KBM-7 (cell line): ENCODE measurements around the gene SPOCK1.

Experiments
- DNase-seq: peaks from one replicate; pipeline ENCODE4 v3.0.0-alpha.2; 2015
- in situ Hi-C: fragments of 300-500 bp; cut with MboI; formaldehyde crosslinking; loops from 2 replicates; pipeline ENCODE4 v1.14.3; 2020; ENCODE audit warnings: low sequenced_read_pairs, low pct_unique_long_range_greater_than_20kb, mixed read lengths

SPOCK1 gene

GRCh38 chr5:137090151-137090550, 409.0 kb downstream of the SPOCK1 start:
- no peak for DNase-seq
- in situ Hi-C loops: no loop called here

- in situ Hi-C loops: no loop called here
- DNase-seq: no peak
Measured at GRCh38 chr5:137088175-137088574, 411.0 kb downstream of the SPOCK1 start.

- no peak for DNase-seq
Measured at GRCh38 chr5:137086342-137086741, 412.8 kb downstream of the SPOCK1 start.

GRCh38 chr5:137085206-137085605, 413.9 kb downstream of the SPOCK1 start:
- DNase-seq: no peak
- in situ Hi-C loops: no loop called here

More at GRCh38 chr5:137086342-137086741, 412.8 kb downstream of the SPOCK1 start:
- in situ Hi-C loops: no loop called here

- no peak for DNase-seq
- in situ Hi-C loops: no loop called here
Measured at GRCh38 chr5:137084016-137084415, 415.1 kb downstream of the SPOCK1 start.

- no peak for DNase-seq
- in situ Hi-C loops: no loop called here
Measured at GRCh38 chr5:137082951-137083350, 416.2 kb downstream of the SPOCK1 start.

- DNase-seq: no peak
- in situ Hi-C loops: no loop called here
Measured at GRCh38 chr5:137078171-137078665, 420.9 kb downstream of the SPOCK1 start.

GRCh38 chr5:137075163-137075970, 423.8 kb downstream of the SPOCK1 start:
- peak; percentile 37 for DNase-seq
- in situ Hi-C loops: no loop called here

GRCh38 chr5:137073189-137073588, 425.9 kb downstream of the SPOCK1 start:
- no peak for DNase-seq
- in situ Hi-C loops: no loop called here

GRCh38 chr5:137072361-137073115, 426.6 kb downstream of the SPOCK1 start:
- no peak for DNase-seq
- in situ Hi-C loops: no loop called here

GRCh38 chr5:137071931-137072330, 427.2 kb downstream of the SPOCK1 start:
- no peak for DNase-seq
- in situ Hi-C loops: no loop called here

GRCh38 chr5:137071526-137071925, 427.6 kb downstream of the SPOCK1 start:
- in situ Hi-C loops: no loop called here
- no peak for DNase-seq

GRCh38 chr5:137070521-137070920, 428.6 kb downstream of the SPOCK1 start:
- no peak for DNase-seq
- in situ Hi-C loops: no loop called here

GRCh38 chr5:137069358-137069757, 429.8 kb downstream of the SPOCK1 start:
- in situ Hi-C loops: no loop called here
- DNase-seq: no peak

GRCh38 chr5:137061382-137061781, 437.7 kb downstream of the SPOCK1 start:
- in situ Hi-C loops: no loop called here
- DNase-seq: no peak

- DNase-seq: no peak
- in situ Hi-C loops: no loop called here
Measured at GRCh38 chr5:137058089-137058488, 441.0 kb downstream of the SPOCK1 start.

GRCh38 chr5:137056676-137057075, 442.4 kb downstream of the SPOCK1 start:
- in situ Hi-C loops: no loop called here
- DNase-seq: no peak

- in situ Hi-C loops: no loop called here
- no peak for DNase-seq
Measured at GRCh38 chr5:137055271-137055872, 443.8 kb downstream of the SPOCK1 start.

- DNase-seq: no peak
- in situ Hi-C loops: no loop called here
Measured at GRCh38 chr5:137054792-137055191, 444.3 kb downstream of the SPOCK1 start.

GRCh38 chr5:137054335-137054734, 444.8 kb downstream of the SPOCK1 start:
- in situ Hi-C loops: no loop called here
- DNase-seq: no peak
